GM10248 (cell line): Measurements from ENCODE around the gene HIP1R.
A peak's percentile ranks its signal among the peaks of the same experiment; 100 is the strongest.
"Not testable (repeated sequence)": the region's sequence is repeated elsewhere in the genome, so short reads cannot be mapped to it uniquely, and the experiment has no call there.

Source experiments
- CTCF ChIA-PET: fragments of 300-600 bp; sonication (Branson Sonifier 250); formaldehyde crosslinking; extraction: SDS; loops from one replicate; lab custom pipeline; 2021; ENCODE audit warnings: antibody characterized with exemption; lab: Yijun Ruan, JAX
- POLR2A ChIA-PET: fragments of 350-650 bp; sonication (Branson Sonifier 250); formaldehyde crosslinking; extraction: SDS; loops from one replicate; lab custom pipeline; 2020; ENCODE audit warnings: antibody characterized with exemption; lab: Yijun Ruan, JAX
- DNase-seq: peaks from one replicate; pipeline ENCODE4 v3.0.0; 2012; ENCODE audit errors: extremely low spot score
- TF ChIP-seq, protein P1 (sequence below): IDR thresholded peaks from 2 replicates; pipeline ENCODE4 v1.5.1; 2012; ENCODE audit warnings: mild to moderate bottlenecking, low read depth; ENCODE audit errors: extremely low read depth, missing control alignments, control extremely low read depth

HIP1R gene

GRCh38 chr12:122888232-122888752, 53.0 kb downstream of the HIP1R start:
- TF ChIP-seq, protein P1, sequence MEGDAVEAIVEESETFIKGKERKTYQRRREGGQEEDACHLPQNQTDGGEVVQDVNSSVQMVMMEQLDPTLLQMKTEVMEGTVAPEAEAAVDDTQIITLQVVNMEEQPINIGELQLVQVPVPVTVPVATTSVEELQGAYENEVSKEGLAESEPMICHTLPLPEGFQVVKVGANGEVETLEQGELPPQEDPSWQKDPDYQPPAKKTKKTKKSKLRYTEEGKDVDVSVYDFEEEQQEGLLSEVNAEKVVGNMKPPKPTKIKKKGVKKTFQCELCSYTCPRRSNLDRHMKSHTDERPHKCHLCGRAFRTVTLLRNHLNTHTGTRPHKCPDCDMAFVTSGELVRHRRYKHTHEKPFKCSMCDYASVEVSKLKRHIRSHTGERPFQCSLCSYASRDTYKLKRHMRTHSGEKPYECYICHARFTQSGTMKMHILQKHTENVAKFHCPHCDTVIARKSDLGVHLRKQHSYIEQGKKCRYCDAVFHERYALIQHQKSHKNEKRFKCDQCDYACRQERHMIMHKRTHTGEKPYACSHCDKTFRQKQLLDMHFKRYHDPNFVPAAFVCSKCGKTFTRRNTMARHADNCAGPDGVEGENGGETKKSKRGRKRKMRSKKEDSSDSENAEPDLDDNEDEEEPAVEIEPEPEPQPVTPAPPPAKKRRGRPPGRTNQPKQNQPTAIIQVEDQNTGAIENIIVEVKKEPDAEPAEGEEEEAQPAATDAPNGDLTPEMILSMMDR, result no peak
- ChIA-PET CTCF (interaction anchor here (0.9 to 2.0 kb wide), 6 partner anchors 8 to 45 kb away, joined by 3 to 10 read pairs (median 4); no protein-coding TSS in a partner anchor), POLR2A (interaction anchor here (0.6 to 1.0 kb wide), 2 partner anchors 15 to 344 kb away, joined by 3 to 4 read pairs; partner anchors contain the start of gene MPHOSPH9)
- DNase-seq, result peak; percentile 54

- POLR2A ChIA-PET, result interaction anchor here (0.7 kb wide), 1 partner anchor 1656 kb away, joined by 3 read pairs; no protein-coding TSS in a partner anchor
- TF ChIP-seq, protein P1, result no peak
- CTCF ChIA-PET, result interaction anchor here (0.8 to 2.7 kb wide), 4 partner anchors 8 to 29 kb away, joined by 3 to 12 read pairs (median 5); no protein-coding TSS in a partner anchor
- DNase-seq, result no peak
Measured at GRCh38 chr12:122889761-122890520, 54.7 kb downstream of the HIP1R start.

DNA sequence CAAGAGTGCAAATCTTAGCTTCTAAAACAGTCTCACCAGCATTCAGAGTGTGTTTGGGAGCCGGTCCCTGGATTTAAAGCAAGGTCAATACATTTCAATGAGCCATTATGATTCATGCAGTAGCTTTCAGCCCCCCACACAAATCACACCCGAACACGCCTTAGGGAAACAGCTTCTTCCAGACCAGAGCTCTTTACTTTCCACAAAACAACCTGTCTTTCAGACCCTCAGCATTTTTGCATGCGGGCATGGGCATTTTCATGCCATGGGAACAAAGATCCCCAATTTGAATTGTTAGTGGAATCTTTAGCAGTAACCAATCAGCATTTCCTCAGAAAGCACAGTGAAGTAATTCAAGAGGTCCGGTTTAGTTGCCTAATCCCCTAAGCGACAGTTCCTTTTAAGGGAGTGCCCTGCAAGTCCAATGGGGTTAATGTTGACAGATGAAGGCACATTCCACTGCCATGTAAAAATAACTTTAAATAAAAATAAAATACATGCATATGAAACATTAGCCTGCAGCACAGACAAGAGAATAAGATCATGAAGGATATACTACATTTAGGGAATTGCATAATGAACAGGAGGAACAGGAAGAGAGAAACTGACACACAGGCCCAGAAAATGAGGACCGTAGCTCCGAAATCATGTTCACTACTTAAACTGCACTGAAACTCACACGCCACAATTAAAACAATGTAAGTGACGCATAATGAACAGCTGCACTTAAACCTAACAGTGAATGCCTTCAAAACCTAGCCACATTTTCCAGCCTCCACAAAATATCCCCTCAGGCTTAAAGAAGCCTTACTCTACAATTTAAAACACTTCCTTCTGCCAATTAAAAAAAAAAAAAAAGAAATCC, 56.6 kb downstream of the HIP1R start:
- ChIA-PET CTCF (interaction anchor here (1.0 to 2.7 kb wide), 3 partner anchors 8 to 15 kb away, joined by 3 to 12 read pairs (median 4); no protein-coding TSS in a partner anchor), POLR2A (no interaction called here)
- TF ChIP-seq, protein P1, result no peak
- no peak for DNase-seq

GRCh38 chr12:122892724-122893123, 57.5 kb downstream of the HIP1R start:
- CTCF ChIA-PET, POLR2A ChIA-PET, DNase-seq: not testable (repeated sequence)

DNA sequence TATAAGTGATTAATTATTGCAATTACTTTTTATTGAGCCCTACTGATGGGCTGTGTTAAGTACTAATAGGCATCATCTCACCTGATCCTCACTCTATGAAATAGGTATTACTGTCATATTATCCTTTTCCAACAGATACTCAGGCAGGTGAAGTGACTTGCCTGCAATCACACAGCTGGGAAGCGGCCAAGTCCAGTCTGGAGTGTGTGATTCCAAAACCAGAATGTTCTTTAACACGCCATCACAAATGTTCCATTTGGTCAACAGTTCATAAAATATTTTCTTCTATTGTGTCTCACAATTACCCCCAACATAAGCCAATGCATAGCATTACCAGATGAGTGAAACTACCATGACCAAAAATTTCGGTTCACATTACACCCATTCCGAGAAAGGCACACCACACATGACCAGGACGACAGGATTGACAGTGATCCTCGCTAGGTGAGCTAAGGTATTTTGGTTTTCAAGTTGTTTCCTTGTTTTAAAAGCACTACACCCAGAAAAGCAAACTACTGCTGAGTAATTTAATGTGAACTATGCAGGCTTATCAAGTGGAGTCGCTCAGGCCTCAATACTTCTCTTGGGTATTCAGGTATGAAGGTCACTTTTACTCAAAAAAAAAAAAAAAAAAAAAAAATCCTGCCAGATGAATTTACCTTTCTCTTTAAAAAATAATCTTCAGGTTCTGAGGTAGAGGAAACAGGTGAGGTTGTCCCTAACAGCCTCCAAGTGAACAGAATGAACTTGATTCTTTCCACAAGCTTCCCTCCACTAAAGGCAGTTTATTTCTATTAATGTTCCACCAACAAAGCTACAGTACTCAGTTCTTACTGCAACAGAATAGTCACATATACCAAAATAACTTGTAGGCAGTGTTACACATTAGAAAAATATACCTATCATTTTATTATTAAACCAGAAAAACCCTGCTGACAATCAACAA, 58.2 kb downstream of the HIP1R start:
- ChIA-PET CTCF (interaction anchor here (1.1 to 1.5 kb wide), 5 partner anchors 13 to 38 kb away, joined by 3 to 5 read pairs (median 4); no protein-coding TSS in a partner anchor), POLR2A (interaction anchor here (0.7 kb wide), 1 partner anchor 314 kb away, joined by 12 read pairs; no protein-coding TSS in a partner anchor)
- DNase-seq, result no peak
- TF ChIP-seq, protein P1, result no peak
